HG03039 (cell line): ENCODE results near the gene CWC27.
"Not testable (repeated sequence)": the region's sequence is repeated elsewhere in the genome, so short reads cannot be mapped to it uniquely, and the experiment has no call there.

Source experiments
- ATAC-seq: cut with Tn5 transposase; IDR thresholded peaks from one replicate; pipeline ENCODE4 v1.9.1; 2021; ENCODE audit warnings: mild to moderate bottlenecking, moderate library complexity; ENCODE audit not compliant: unreplicated experiment

CWC27 gene

DNA sequence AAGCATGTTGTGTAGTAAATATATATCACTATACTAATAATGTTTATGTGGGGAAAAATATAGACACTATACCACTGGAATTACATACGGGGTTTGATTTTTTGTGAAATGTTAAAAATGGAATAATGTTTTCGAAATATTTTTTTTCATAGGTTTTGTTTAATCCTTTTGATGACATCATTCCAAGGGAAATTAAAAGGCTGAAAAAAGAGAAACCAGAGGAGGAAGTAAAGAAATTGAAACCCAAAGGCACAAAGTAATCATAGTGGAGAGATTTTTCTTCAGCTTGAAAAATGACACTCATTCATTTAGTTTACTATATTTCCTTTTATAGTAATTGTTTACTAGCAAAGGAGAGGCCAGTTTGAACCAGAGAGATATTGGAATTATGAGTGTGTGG, 17.6 kb downstream of the CWC27 start:
- ATAC-seq = no peak

GRCh38 chr5:64788156-64788555, 19.4 kb downstream of the CWC27 start:
- no peak for ATAC-seq

GRCh38 chr5:64789457-64789856, 20.7 kb downstream of the CWC27 start:
- no peak for ATAC-seq

DNA sequence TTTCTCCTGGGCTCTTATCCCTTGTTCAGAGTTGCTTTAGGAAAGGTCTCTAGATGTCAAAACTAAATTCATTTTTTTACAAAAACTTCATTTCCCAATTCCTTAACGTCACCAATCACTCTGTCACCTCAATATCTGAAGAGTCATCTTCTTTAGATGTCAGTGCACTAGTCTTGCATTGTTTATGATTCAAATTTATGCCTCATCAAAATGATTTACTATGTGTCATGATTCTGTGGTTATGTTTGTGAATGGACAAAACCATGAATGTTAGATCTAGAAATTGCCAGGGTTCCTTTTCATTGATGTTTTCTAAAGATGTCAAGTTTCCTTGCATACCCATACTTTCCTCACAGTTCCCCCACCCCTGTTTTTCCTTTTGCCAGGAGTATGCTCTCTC, 21.5 kb downstream of the CWC27 start:
- ATAC-seq = no peak

GRCh38 chr5:64792469-64792868, 23.7 kb downstream of the CWC27 start:
- ATAC-seq = no peak

DNA sequence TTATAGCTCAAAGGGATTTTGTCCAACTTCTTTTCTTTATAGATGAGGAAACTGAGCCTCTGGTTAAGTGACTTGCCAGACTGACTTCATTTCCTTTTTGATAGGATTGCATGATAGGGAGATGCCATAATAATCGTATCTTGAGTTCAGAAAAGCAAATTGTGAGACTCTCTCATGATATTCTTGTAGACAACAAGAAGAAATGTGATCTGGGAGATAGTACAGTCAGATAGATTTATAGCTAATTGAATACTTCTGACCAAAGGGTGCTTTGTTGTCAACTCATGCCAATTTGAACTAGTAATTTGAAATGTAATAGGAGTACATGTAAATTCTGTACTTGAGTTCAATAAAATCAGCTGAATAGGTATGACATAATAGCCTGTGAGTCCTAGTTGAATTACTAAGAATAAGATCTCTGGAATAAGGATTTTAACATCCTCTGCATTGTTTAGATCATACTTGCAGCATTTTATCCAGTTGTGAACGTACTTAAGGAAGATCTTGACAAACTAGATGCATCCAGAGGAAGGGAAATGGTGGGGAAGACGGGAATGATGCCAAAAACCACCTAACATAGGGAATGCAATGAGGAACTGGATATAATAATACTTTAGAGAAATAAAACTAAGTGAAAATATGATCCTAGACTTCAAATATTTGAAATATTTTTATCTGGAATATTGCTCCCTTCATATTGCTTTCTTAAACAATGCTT, 25.5 kb downstream of the CWC27 start:
- ATAC-seq = no peak

- no peak for ATAC-seq
Measured at GRCh38 chr5:64796301-64796700, 27.6 kb downstream of the CWC27 start.

- ATAC-seq = no peak
Measured at GRCh38 chr5:64800926-64801325, 32.2 kb downstream of the CWC27 start.

GRCh38 chr5:64806537-64806936, 37.8 kb downstream of the CWC27 start:
- ATAC-seq = no peak

- ATAC-seq = no peak
Measured at GRCh38 chr5:64807520-64807919, 38.8 kb downstream of the CWC27 start.

DNA sequence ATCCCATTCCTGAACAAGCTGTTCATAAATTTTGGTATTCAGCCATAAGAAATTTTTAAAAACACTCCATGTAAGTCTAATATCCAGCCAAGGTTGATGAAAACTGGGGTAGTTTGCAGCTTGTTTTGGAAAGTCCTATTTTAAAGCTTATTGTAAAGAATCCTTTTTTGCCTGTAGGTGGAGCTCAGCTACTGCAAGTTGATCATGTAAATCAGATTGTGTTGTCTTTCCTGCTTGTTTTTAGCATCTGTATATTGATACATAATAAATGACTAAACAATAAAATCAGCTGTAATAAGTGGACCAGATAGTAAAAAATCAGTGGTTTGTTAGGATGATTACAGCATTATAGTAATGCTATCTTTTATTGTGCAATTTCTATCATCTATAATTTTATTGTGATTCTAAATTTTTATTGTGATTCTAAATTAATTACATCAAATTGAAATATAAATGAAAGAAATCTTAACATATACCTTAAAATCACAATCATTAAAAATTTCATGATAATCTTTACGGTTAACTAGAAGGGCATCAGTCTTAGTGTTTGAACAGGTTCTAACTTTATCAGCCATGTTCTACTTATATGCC, 42.4 kb downstream of the CWC27 start:
- no peak for ATAC-seq

- peak; percentile 97 for ATAC-seq
Measured at GRCh38 chr5:64814073-64814472, 45.3 kb downstream of the CWC27 start.

- ATAC-seq = no peak
Measured at GRCh38 chr5:64818245-64818644, 49.5 kb downstream of the CWC27 start.

- ATAC-seq = not testable (repeated sequence)
Measured at GRCh38 chr5:64819345-64819744, 50.6 kb downstream of the CWC27 start.

GRCh38 chr5:64822320-64822719, 53.6 kb downstream of the CWC27 start:
- ATAC-seq = no peak

DNA sequence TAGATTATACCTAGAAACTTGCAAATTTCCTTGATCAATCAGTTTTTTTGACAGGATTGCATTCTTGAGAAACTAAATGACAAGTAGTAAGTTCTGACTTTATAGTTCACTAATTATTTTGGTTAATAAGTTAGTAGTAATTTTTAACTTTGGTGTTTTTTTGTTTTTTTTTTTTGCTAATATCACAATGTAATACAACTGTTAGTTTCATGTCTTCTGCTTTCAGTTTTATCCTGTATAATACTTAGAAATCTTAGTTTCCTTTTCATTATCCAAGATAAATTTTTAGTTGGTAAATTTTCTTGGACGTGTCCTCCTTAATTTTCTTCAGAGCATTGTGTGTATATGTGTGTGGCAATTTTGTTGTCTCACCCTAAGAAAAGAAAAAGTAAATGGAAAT, 57.8 kb downstream of the CWC27 start:
- ATAC-seq = no peak

GRCh38 chr5:64827703-64828102, 59.0 kb downstream of the CWC27 start:
- no peak for ATAC-seq

GRCh38 chr5:64830650-64831049, 61.9 kb downstream of the CWC27 start:
- not testable (repeated sequence) for ATAC-seq

DNA sequence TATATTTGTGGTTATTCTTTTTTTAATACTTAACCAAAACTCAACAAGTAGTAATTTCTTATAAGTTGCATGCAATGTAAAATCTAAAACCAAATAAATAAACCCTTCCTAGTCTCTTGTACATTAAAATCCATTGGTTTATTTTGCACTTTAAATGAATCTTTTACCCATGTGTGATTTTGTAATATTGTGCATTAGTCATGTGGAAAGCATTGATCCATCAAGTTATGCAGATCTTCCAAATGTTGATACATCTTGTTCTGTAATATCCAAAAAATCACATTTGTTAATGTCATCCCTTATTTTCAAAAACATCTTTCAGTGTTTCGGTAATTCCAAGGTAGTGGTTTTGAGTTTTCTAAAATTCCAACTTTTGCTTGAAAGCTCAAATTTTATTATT, 63.3 kb downstream of the CWC27 start:
- no peak for ATAC-seq

- no peak for ATAC-seq
Measured at GRCh38 chr5:64834037-64834436, 65.3 kb downstream of the CWC27 start.

DNA sequence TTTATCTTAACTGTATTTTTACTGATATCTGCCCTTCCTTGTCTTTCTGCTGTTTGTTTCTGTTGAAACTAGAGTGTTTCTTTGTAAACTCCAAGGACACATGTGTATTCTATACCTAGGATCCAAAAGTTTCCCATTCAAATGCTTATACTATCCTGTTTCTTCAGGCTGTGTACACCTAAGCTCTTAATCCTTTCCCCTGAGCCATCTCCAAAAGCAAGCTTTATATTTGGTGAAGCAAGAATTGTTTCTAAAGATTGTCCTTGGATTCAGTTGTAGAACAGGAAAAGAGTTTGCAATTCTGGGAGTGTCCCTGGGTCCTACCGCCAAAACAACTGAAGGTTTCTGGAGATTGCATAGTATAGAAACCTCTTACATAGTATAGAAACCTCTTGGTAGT, 65.9 kb downstream of the CWC27 start:
- no peak for ATAC-seq

GRCh38 chr5:64835266-64835665, 66.5 kb downstream of the CWC27 start:
- ATAC-seq = no peak
